GM19193 (cell line): ENCODE data around the gene RNF13.

Experiments used
- POLR2A ChIP-seq: IDR thresholded peaks from 4 replicates; pipeline ENCODE4 v1.6.1; 2011; ENCODE audit not compliant: insufficient read depth, insufficient read length; ENCODE audit errors: extremely low read depth

RNF13 gene

DNA sequence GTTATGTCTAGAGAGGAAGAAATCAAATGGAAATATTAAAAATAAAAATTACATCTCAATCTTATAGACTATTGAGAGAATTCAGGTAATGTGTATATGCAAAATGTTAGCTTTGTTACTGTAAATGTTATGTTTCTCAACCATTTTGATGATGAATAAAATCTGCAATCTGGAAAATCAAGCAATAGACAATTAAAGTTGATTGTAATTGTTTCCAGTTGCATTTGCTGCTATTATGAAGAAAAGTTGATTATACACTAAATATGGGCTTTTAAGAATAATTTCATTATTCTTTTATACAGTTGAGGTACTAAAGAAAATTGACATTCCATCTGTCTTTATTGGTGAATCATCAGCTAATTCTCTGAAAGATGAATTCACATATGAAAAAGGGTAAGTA is 88.8 kb downstream of the RNF13 start:
- TF ChIP-seq POLR2A: no peak

DNA sequence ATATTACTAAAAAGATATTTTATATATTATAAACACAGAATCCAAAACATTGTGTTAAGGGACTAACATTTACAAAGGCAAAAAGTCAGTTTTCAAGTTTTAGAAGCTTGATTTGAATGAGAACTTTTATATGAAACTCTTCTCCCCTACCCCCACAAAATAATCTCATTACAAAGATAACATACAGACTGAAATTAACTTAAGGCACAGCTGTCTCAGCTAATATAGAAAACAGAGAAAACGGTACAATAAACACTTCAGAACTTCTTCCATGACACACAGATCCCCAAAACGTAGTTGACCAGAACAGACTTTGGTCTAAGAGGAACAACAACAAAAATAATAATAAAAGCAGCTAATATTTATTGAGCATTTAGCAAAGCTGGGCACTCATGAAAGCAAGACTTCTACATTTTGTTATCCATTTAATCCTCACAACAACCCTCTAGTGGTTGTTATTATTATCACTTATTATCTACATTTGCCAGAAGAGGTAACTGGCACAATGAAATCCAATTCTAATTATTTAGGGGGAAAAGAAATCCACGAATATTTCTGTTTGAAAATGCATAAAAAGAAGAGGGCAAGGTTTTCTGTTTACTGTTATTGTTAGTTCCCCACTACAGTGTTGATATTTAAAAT is 89.6 kb downstream of the RNF13 start:
- TF ChIP-seq POLR2A: no peak

DNA sequence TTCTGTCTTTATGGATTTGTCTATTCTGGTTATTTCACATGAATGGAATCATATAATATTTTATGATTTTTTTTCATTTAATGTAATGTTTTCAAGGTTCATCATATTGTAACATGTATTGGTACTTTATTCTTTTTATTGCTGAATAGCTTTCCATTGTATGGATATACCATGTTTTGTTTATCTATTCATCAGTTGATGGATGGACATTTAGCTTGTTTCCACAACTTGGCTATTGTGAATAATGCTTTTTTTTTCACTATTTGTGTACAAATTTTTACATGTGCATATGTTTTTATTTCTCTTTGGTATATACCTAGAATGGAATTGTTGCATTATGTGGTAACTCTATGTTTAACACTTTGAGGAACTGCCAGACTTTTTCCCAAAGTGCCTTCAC is 93.0 kb downstream of the RNF13 start:
- TF ChIP-seq POLR2A: no peak

DNA sequence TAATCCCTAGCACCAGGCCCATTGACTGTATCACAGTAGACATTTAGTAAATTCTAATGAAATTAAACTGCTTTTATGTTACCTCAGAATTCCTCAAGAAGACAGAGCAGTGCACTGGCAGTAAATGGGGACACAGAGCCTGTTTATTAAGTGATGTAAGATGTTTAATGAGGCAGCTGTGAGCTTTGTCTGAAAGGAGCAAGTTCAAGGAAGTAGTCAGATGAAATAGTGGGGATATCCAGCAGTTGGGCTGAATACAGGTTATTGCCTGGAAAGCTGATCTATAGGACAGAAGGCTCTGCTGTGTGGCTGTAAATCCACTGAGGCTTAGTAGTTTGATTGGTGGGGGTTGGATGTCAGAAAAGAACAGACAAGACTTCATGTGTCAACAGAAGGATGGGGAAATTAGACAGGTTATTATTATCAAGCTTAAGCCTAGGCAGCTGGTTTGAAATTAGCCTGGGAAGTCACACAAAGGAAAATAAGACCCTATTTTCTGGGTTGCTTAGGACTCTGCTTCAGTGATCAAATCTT is 95.5 kb downstream of the RNF13 start:
- no peak for TF ChIP-seq POLR2A

DNA sequence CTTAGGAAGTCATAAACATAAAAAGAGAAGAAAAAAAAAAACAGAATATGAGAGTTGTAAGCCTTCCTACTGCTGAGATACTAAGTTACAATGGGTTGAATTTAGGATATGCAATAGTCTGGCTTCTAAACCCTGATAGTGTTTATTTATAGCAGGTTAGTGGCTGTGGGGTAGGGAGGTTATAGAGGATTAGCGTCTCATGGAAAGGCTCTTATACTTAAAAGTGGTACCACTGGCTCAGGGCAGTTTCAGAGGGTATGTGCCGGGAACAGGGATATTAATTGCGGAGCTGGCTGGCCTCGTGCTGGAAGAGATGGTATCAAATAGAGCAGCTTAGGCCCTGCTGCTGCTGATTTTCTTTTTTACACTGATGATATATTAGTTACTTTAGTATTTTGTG is 96.9 kb downstream of the RNF13 start:
- TF ChIP-seq POLR2A: no peak

DNA sequence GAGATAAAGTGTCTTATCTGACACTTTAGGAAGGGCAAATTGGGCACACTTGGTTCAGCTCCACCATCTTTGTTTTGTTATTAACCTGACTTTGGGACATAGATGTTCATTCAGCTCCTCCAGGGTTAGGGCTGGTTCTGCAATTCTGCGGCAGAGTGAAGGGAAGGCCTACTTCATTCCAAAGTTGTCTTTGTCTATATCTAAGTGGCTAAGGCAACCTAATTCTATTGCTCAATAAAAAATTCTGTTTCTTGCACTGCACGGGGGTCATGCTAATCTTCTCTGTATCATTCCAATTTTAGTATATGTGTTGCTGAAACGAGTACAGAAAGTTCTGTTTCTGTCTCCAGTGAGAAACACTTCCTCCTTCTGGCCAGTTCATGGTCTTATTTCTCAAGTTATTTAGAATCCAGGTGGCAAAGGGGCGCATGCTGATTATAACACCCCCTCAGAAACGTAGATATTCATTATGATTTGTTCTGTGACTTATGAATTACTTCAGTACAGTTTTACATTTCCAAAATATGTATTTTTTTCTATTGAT is 104.2 kb downstream of the RNF13 start:
- TF ChIP-seq POLR2A: no peak

DNA sequence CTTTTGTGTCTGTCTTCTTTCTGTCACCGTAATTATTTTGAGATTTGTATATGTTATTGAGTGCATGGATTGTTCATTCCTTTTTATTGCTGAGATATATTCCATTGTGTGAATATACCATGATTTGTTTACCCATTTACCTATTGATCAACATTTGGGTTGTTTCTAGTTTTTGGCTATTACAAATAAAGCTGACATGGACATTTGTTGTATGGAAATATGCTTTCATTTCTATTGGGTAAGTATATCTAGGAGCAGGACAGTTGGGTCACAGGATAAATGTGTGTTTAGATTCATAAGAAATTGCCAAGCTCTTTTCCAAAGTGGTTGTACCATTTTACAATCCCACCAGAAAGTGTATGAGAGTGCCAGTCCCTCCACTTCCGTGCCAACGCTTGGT is 106.5 kb downstream of the RNF13 start:
- TF ChIP-seq POLR2A: no peak

DNA sequence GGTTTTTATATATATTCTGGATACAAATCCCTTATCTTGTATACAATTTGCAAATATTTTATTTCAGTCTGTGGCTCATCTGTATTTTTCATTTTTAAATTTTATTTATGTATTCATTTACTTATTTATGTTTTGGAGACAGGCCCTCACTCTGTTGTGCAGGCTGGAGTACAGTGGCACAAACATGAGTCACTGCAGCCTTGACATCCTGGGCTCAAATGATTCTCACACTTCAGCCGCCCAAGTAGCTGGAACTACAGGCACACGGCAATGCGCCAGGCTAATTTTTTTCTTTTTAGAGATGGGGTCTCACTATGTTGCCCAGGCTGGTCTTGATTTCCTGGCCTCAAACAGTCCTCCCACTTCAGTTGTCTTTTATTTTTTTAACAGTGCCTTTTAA is 107.1 kb downstream of the RNF13 start:
- TF ChIP-seq POLR2A: no peak

DNA sequence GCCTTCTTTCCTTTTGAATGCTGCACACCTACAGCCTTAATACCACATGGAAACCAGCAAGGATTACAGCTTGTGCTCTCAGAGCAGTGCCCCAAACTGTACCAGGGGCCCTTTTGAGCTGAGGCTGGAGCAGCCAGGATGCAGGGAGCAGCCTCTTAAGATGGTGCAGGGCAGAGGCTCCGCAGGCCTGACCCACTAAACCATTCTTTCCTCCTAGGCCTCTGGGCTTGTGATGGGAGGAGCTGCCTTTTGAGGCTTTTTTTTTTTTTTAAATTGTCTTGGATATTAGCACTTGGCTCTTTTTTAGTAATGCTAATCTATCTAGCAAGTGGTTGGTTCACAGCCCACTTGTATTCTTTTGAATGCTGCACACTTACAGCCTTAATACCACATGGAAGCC is 120.0 kb downstream of the RNF13 start:
- TF ChIP-seq POLR2A: no peak

DNA sequence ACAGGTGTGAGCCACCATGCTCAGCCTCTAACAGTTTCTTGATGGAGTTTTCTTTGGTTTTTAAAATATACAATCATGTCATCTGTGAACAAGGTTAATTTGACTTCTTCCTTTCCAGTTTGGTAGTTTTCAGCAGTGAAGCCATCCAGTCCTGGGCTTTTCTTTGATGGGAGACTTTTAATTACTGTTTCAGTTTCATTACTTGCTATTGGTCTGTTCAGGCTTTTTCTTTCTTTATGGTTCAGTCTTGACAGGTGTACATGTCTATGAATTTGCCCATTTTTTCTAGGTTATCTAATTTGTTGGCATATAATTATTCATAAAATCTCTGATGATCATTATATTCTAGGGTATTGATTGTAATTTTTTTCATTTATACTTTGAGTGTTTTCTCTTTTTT is 120.8 kb downstream of the RNF13 start:
- no peak for TF ChIP-seq POLR2A

DNA sequence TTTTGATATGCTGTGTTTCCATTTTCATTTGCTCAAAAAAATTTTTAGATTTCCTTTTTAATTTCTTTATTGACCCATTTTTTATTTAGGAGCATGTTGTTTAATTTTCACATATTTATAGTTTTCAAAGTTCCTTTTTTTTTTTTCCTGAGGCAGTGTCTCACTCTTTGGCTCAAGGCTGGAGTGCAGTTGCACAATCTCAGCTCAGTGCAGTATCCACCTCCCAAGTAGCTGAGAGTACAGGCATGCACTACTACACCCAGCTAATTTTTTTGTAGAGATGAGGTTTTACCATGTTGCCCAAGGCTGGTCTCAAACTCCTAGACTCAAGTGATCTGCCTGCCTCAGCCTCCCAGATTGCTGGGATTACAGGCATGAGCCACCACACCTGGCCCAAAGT is 121.5 kb downstream of the RNF13 start:
- TF ChIP-seq POLR2A: no peak

DNA sequence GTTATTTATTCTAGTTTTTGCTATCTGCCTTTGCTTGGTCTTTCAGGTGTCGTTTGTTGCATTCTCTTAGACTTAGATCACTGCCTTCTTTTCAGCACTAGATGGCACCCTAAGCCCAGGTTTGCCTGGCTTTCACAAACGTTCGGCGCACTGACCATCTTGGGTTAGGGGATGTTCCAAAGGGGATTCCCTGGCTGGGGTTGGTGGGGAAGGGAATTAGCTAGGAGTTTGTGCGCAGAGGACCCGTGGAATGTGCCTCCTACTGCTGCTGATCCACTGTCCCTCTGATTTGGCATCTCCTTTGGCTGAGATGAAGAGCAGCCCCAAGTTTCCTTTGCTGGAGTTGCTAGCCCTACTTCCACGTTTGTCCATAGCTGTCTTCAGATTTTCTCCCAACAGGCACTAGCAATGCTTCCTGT is 123.8 kb downstream of the RNF13 start:
- no peak for TF ChIP-seq POLR2A

DNA sequence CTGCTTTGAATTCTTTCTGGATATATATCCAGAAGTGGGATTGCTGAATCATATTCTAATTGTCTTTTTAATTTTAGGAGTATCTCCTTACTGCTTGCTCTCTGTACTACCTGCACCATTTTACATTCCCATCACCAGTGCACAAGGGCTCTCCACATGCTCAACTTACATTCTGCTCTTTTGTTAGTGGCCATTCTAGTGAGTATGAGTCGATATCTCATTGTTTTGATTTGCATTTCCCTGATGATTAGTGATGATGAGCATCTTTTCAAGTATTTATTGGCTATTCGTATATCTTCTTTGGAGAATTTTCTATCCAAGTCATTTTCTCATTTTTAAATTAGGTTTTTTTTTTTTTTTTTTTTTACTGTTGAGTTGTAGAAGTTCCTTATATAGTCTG is 128.2 kb downstream of the RNF13 start:
- no peak for TF ChIP-seq POLR2A

DNA sequence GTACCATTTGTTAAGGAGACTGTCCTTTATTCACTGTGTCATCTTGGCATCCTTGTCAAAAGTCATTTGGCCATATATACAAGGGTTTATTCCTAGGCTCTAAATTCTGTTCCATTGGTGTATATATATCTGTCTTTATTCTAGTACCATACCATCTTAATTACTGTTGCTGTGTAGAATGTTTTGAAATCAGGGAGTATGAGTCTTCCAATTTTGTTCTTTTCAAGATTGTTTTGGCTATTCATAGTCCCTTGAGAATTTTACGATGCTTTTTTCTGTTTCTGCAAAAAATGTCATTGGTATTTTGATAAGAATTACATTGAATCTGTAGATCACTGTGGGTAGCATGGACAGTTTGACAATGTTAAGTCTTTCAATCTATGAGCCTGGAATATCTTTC is 128.9 kb downstream of the RNF13 start:
- no peak for TF ChIP-seq POLR2A

DNA sequence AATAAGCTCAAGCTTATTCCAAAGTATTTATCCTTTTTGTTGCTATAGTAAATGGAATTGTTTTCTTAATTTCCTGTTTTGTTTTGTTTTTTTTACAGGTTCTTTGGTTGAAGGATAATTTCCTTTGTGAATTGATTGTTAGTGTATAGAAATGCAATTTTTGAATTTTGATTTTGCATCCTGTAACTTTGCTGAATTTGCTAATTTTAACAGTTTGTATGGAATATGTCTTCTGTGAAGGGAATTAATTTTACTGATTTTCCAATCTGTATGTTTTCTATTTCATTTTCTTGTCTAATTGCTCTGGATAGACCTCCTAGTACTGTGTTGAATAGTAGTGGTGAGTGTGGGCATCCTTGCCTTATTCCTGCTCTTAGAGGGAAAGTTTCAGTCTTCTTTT is 129.4 kb downstream of the RNF13 start:
- TF ChIP-seq POLR2A: no peak

DNA sequence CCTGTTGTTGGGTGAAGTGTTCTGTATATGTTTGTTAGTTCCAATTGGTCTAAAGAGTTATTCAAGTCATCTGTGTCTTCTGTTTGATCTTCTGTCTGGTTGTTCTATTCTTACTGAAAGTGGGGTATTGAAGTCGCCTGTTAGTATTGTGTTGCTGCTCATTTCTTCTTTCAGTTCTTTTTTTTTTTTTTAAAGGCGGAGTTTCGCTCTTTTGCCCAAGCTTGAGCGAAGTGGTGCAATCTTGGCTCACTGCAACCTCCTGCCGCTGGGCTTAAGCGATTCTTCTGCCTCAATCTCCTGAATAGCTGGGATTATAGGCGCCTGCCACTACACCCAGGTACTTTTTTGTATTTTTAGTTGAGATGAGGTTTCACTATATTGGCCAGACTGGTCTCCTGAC is 134.2 kb downstream of the RNF13 start:
- no peak for TF ChIP-seq POLR2A

DNA sequence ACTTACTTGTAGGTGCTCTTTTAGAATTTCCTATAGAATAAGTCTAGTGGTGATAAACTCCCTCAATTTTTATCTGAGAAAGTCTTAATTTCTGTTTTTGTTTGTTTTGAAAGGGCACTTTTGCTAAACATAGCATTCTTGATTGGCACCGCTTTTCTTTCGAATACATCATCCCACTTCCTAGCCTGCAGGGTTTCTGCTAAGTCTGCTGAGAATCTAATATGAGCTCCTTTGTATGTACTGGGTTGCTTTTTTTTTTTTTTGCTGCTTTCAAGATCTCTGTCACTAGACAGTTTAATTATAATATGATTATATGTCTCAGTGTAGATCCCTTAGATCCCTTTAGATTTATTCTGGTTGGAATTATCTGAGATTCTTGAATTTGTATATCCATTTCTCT is 136.2 kb downstream of the RNF13 start:
- TF ChIP-seq POLR2A: no peak

DNA sequence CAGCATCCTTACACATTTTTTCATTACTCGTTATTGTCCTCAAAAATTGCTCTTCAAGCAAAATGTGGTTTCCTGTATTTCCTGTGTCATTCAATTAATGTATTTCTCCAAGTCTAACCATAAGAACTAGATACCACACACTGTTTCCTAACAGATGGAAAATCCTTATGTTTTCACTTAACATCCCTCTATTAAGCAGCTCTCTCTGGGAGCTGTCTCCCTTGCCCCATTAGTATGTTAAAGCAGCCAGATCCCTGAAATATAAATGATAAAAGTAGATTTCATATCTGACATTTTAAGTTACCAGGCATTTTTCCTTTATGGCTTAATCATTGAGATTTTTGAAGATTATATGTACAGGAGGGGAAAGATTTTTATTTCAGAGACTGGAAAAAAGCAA is 141.8 kb downstream of the RNF13 start:
- TF ChIP-seq POLR2A: no peak

DNA sequence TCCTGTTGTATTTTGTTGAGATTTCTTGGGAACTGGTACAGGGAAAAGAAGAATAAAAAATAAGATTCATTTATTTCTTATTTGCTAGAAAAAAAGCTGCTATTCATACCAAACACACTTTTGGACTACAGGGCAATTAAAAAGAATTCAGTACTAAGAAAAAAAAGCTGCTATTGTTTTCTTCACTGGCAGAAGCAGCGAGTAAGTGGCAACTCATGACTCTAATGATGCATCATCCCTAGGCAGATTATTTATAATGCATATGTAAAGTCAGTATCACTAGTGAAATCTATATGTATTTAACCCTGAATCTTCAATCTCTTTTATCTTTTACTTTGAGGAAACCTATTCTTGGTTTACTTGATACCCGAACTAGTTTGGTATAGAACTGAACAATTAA is 142.4 kb downstream of the RNF13 start:
- TF ChIP-seq POLR2A: no peak
